ENCODE results near the gene PRKAR1B.

Gene PRKAR1B

DNA sequence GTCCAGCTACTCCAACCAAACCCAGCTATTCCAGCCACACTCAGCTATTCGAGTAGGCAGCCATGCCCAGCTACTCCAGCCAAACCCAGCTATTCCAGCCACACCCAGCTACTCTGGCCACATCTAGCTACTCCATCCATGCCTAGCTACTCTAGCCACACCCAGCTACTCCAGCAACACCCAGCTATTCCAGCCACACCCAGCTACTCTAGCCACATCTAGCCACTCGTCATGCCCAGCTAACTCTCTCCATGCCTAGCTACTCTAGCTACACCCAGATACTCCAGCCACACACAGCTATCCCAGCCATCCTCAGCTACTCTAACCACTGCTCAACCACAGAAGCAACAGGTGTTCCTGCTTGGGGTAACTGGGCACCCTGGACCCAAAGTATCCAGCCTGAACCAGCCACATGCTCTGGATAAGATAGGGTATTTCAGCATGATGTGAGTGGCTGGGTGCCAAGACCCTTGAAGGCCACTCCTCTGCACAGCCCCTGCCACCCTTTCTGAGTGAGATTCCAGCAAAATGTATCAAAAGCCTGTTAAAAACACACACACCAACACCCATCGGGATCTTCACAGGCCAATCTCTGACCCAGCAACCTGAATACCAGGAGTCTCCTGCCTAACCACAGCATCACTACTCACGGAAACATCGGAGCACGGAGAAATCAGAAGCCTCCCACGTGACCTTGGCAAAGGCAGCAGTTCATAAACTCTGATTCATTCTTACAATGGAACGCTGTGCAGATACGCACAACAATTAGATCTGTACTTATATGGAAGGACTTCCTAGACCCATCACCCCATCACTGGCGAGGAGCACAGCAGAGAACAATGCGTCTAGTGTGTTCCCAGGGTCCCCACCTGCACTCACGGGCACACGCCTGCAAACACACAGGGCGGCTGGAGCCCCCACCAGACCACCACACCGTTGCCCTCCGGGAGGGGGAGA, 52.3 kb downstream of the PRKAR1B start:
- TF ChIP-seq, protein P1, sequence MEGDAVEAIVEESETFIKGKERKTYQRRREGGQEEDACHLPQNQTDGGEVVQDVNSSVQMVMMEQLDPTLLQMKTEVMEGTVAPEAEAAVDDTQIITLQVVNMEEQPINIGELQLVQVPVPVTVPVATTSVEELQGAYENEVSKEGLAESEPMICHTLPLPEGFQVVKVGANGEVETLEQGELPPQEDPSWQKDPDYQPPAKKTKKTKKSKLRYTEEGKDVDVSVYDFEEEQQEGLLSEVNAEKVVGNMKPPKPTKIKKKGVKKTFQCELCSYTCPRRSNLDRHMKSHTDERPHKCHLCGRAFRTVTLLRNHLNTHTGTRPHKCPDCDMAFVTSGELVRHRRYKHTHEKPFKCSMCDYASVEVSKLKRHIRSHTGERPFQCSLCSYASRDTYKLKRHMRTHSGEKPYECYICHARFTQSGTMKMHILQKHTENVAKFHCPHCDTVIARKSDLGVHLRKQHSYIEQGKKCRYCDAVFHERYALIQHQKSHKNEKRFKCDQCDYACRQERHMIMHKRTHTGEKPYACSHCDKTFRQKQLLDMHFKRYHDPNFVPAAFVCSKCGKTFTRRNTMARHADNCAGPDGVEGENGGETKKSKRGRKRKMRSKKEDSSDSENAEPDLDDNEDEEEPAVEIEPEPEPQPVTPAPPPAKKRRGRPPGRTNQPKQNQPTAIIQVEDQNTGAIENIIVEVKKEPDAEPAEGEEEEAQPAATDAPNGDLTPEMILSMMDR (conservative IDR thresholded peaks at IDR 0.05) = no peak
- no peak overlapping the region for H3K27ac ChIP-seq

DNA sequence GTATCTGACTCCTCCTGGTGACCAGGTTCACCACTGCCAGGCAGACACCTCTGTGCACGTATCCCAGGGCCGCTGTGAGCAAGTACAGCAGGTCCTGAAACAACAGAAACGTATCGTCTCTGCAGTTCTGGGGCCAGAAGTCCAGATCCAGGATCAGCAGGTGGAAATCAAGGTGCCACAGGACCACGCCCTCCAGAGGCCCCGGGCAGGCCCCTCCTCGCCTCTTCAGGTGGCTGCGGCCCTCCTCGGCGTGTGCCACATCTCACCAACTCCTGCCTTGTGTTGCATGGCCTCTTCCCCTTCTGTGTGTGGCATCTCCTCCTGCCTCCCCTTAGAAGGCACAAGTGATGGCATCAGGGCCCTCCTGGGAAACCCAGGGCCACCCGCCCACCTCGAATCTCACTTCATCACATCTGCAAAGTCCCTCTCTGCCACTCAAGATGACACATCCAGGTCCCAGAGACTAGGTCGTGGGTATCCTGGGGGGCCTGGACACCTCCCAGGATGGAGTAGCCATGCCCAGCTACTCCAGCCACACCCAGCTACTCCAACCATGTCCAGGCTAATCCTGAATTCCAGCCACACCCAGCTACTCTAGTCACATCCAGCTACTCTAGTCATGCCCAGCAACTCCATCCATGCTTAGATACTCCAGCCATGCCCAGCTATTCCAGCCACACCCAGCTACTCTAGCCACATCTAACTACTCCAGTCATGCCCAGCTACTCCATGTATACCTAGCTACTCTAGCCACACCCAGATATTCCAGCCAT, 53.2 kb downstream of the PRKAR1B start:
- H3K27ac ChIP-seq = no peak overlapping the region
- TF ChIP-seq, protein P1 (conservative IDR thresholded peaks at IDR 0.05) = no peak

DNA sequence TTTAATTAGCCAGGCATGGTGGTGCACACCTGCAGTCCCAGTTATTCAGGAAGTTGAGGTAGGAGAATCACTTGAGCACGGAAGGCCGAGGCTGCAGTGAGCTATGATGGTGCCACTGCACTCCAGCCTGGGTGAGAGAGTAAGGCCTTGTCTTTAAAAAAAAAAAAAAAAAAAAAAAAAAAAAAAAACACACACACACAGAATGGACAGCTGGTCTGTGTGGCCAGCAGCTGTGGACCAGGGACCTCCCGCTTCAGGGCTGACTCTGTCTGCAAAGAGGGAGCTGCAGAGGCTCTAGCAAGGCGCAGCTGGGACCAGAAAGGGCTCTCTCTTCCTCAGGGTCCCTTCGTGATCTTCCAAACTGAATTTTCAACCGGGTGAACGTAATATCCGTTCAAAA, 54.2 kb downstream of the PRKAR1B start:
- TF ChIP-seq, protein P1 (conservative IDR thresholded peaks at IDR 0.05) = no peak
- H3K27ac ChIP-seq = no peak overlapping the region

DNA sequence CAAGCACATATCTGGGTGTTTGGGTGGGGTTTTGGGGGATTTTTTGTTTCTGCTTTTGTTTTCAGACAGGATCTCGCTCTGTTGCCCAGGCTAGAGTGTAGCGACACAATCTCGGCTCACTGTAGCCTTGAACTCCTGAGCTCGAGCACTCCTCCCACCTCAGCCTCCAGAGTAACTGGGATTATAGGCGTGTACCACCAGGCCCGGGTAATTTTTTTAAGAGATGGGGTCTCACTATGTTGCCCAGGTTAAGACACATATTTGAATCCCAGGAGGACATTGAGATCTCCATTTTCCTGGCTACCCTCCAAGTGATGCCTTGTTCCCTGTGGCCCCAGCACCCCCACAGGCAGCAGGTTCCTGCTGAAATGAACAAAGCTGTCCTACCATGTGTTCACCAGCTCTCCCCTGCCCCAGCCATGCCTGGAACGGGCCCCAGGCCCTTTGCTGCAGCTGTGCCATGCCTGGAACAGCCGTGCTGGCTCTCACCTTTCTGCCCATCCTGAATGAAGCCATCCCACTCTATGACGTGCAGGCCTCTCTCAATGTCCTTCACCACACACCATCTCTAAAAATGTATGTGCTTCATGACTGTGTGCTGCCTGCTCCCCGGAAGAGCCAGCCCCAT, 55.6 kb downstream of the PRKAR1B start:
- TF ChIP-seq, protein P1 (conservative IDR thresholded peaks at IDR 0.05) = no peak
- no peak overlapping the region for H3K27ac ChIP-seq

DNA sequence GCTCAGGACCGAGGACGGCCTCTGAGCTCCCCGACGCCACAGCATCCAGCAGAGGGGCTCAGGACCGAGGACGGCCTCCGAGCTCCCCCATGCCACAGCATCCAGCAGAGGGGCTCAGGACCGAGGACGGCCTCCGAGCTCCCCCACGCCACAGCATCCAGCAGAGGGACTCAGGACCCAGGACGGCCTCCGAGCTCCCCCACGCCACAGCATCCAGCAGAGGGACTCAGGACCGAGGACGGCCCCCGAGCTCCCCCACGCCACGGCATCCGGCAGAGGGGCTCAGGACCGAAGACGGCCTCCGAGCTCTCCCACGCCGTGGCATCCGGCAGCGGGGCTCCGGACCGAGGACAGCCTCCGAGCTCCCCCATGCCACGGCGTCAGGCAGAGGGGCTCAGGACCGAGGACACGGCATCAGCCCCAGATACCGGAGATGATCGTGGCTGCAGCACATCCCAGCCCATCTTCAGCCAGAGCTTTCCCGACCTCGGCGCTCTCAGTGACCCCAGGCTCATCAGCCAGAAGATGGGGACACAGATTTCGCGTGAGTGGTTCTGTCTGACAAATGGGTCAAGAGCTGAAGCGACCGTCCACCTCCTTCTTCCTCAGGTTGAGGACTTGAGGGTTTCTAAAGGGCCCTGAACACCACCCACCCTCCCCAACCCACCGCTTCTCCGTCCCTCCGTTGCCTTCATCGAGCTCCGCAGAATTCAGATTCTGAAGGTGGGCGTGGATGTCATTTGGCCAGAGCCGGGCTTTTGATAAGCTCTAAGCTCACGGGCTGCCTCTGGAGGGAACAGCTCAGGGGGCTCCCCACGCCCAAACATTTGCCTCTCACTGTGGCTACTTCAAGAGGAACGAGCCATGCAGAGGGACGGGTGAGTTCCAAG, 56.3 kb downstream of the PRKAR1B start:
- H3K27ac ChIP-seq = no peak overlapping the region
- TF ChIP-seq, protein P1 (conservative IDR thresholded peaks at IDR 0.05) = no peak

DNA sequence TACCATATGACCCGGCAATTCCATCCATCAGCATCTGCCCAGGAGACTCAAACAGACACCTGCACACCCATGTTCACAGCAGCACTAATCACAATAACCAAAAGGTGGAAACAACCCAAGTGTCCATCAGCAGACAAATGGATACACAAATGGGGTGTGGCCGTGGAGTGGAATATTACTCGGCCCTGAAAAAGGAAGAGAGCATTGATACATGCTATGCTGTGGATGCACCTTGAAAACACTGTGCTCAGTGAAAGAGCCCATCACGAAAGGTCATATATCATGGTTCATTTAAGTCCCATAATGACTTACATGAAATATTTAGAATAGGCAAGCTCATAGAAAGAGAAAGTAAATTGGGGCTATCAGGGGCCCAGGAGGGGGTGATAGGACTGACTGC, 58.1 kb downstream of the PRKAR1B start:
- TF ChIP-seq, protein P1 (conservative IDR thresholded peaks at IDR 0.05) = no peak
- H3K27ac ChIP-seq = no peak overlapping the region
